Measurements from ENCODE around the gene SYNDIG1.

GRCh38 chr20:24681634-24682495, 212.4 kb downstream of the SYNDIG1 start:
- TF ChIP-seq, protein P1, sequence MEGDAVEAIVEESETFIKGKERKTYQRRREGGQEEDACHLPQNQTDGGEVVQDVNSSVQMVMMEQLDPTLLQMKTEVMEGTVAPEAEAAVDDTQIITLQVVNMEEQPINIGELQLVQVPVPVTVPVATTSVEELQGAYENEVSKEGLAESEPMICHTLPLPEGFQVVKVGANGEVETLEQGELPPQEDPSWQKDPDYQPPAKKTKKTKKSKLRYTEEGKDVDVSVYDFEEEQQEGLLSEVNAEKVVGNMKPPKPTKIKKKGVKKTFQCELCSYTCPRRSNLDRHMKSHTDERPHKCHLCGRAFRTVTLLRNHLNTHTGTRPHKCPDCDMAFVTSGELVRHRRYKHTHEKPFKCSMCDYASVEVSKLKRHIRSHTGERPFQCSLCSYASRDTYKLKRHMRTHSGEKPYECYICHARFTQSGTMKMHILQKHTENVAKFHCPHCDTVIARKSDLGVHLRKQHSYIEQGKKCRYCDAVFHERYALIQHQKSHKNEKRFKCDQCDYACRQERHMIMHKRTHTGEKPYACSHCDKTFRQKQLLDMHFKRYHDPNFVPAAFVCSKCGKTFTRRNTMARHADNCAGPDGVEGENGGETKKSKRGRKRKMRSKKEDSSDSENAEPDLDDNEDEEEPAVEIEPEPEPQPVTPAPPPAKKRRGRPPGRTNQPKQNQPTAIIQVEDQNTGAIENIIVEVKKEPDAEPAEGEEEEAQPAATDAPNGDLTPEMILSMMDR (IDR thresholded peaks at IDR 0.05) = no peak
- no peak for TF ChIP-seq POLR2A (IDR thresholded peaks at IDR 0.05)
